ENCODE data around the gene DOC2A.
A peak's percentile ranks its signal among the peaks of the same experiment; 100 is the strongest.
"Not testable (repeated sequence)": the region's sequence is repeated elsewhere in the genome, so short reads cannot be mapped to it uniquely, and the experiment has no call there.

Gene DOC2A

GRCh38 chr16:29973384-29974246 is 37.2 kb downstream of the DOC2A start, which contains the start of gene TAOK2:
TAOK2 (plus strand) TSS chr16:29973868; CDS start chr16:29977773, 3,905 bp downstream.
- DNase-seq (ENCODE audit: low read depth, low spot score) = peak; percentile 100

GRCh38 chr16:29972992-29973383 is 37.8 kb downstream of the DOC2A start:
- DNase-seq (ENCODE audit: low read depth, low spot score) = no peak

GRCh38 chr16:29972500-29972899 is 38.3 kb downstream of the DOC2A start:
- no peak for DNase-seq (ENCODE audit: low read depth, low spot score)

DNA sequence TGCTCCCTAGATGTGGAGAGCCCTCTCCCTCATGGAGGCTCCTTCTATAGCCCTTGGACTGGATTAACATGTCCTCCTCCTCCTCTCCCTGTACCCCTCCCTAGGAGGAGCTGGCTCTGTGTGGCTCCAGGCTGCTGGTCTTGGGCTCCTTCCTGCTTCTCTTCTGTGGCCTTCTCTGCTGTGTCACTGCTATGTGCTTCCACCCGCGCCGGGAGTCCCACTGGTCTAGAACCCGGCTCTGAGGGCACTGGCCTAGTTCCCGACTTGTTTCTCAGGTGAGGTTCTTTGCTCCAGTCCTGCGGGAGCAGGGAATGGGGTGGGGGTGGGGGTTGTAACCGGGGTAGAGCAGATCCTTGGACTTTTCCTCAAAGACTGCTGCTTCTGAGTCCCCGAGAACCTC is 39.5 kb downstream of the DOC2A start:
- DNase-seq (ENCODE audit: low read depth, low spot score) = no peak

DNA sequence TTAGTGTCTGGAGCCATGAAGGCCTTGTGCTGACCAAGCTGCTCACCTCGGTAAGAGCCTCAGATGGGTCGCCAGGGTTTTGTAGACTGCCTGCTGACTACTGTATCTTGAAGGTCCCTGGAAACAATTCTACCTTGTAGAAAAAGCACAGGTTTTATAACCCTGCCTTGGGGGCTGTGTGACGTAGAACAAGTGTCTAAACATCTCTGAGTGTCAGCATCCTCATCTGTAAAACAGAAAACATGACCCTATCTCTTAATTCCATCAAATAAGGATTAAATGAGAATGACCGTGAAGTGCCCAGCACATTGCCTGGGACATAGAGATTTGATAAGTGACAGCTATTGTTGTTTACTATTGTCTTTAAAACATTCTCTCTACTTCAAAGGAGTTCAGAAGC is 42.6 kb downstream of the DOC2A start:
- DNase-seq (ENCODE audit: low read depth, low spot score) = no peak

DNA sequence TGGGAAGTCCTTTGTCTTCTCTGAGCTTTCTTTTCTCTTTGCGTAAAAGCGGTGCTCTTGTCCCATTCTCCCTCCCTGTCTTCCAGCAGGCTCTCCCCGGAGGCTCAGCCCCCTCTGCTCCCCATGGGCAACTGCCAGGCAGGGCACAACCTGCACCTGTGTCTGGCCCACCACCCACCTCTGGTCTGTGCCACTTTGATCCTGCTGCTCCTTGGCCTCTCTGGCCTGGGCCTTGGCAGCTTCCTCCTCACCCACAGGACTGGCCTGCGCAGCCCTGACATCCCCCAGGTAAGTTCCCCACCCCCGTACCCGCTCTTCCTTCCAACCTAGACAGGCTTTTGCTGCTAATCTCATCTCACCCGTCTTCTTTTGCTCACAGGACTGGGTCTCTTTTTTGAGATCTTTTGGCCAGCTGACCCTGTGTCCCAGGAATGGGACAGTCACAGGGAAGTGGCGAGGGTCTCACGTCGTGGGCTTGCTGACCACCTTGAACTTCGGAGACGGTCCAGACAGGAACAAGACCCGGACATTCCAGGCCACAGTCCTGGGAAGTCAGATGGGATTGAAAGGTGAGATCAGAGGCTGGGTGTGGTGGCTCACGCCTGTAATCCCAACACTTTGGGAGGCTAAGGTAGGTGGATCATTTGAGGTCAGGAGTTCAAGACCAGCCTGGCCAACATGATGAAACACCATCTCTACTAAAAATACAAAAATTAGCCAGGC is 47.6 kb downstream of the DOC2A start:
- DNase-seq (ENCODE audit: low read depth, low spot score) = no peak

DNA sequence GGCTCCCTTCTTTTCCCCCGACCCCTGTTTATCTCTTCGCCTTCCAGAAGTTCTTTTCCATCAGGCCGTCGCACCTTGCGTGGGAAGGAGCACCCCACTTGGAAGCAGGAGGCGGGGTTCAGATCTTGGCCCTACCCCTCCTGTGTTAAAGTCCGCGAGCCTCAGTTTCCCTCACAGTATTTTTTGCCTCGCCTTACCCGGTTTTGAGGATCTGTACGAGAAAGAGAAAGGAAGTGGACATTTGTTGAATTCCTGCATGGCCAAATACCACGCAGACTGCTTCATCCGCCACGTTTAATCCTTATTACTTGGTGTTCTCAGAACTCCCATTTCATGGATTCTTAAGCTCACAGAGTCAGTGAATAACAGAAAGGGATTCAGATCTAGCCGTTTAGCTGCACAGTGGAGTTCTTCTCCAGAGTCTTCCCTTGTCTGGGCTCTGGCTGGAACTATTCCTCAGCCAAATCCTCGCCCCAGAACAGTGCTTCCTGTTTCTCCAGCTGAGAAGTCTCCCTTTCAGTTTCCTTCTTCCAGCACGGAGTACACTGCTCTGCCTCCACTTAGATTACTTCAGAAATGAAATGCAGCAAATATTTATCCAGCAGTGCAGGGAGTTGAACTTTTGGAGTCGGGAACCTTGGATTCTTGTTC is 48.4 kb downstream of the DOC2A start:
- peak; percentile 31 for DNase-seq (ENCODE audit: low read depth, low spot score)

DNA sequence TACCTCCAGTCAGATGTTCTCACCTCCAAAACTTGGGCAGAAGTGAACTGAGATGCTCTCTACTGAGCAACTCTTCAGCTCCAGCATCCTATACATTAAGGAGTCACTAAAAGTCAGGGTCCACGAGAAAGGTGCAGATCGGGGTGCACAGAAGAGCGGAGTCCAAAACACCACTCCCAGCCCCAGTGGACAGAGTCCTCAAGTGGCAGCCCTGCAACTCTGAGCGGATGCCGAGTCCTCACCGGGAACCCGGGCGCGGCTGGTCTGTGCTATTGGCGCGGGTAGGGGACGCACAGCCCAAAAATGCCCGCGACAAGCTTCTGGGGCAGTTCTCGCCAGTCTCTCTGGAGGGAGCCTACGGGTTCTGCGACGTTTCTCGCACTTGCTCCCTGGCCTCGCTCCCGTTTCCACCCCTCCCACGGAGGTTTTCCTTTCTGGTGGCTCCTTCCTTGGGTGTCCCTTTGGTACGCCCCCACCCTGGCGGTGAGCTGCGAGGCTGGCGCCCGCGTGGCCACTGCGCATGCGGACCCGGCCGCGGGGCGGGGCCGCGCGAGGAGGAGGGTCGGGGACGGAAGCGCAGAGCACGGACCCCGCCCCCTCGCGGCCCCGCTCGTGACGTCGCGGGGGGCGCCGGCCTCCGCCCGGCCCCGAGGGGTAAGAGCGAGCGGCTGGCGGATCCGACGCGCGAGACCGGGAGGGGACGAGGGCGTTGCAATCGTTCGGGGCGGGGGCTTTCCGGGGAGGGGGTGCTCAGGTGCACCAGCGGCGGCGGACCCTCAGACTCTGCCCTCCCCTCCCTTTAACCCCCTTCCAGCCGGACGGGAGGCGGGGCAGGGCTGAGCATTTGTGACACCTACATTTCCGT is 49.1 kb downstream of the DOC2A start, which contains the start of gene TMEM219:
Gene TMEM219 (plus strand): TSS at position 601 of the 865 bp plus-strand sequence. CDS start 1,065 bp downstream, outside the sequence.
- peak; percentile 97 for DNase-seq (ENCODE audit: low read depth, low spot score)

DNA sequence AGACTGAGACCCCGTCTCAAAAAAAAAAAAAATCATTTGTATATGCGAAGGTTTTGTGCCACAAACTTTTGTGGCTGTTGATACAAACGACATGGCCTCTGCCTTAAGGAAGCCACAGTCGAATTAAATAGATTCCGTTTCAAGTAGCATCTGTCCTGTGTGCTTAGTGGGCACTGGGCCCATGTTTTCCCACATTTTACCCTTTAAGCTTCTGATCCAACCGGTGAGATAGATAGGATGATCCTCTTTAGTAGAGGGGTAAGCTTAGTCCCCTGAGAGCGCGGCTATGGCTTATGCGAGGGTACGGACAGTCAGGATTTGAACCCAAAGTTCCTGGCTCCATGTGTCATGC is 49.7 kb downstream of the DOC2A start:
- DNase-seq (ENCODE audit: low read depth, low spot score) = no peak

DNA sequence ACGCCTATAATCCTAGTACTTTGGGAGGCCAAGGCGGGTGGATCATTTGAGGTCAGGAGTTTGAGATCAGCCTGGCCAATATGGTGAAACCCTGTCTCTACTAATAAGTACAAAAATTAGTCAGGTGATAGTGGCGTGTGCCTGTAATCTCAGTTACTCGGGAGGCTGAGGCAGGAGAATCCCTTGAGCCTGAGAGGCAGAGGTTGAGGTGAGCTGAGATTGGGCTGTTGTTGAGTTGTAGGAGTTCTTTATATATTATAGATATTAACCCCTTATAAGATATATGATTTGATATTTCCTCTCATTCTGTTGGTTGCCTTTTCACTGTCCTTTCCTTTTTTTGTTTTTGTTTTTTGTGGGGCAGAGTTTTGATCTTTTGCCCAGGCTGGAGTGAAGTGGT is 51.0 kb downstream of the DOC2A start:
- DNase-seq (ENCODE audit: low read depth, low spot score) = not testable (repeated sequence)

- no peak for DNase-seq (ENCODE audit: low read depth, low spot score)
Measured at GRCh38 chr16:29959293-29959692, 51.5 kb downstream of the DOC2A start.

GRCh38 chr16:29958756-29959155 is 52.1 kb downstream of the DOC2A start:
- no peak for DNase-seq (ENCODE audit: low read depth, low spot score)

All from astrocyte of the hippocampus (primary cell).